A549 (cell line): ENCODE results near the gene EML4. TPM values are rescaled to one million over a fixed set of nuclear protein-coding genes. Genes with fewer than 3 reads are reported as not detected.
"Not testable (repeated sequence)": the region's sequence is repeated elsewhere in the genome, so short reads cannot be mapped to it uniquely, and the experiment has no call there.

Experiments used
- ATAC-seq, 2 experiments: fragments of 200-7000 bp in 1 of 2; fragments of >200 bp in 1 of 2; cut with Nextera tagmentation in 1 of 2; cut with Tn5 transposase in 1 of 2; 3 replicates each; pipeline versions ENCODE4 v1.8.0 to v1.9.1; 2018 to 2020; ENCODE audit warnings: mild to moderate bottlenecking in 1 of 2, moderate library complexity in 1 of 2
- CTCF ChIA-PET: fragments of 300-600 bp; sonication (Branson Sonifier 250); formaldehyde crosslinking; extraction: SDS; loops from one replicate; lab custom pipeline; 2021; ENCODE audit warnings: antibody characterized with exemption, inconsistent platforms; lab: Yijun Ruan, JAX
- POLR2A ChIA-PET: fragments of 350-600 bp; formaldehyde crosslinking; extraction: SDS; loops from one replicate; lab custom pipeline; 2021; ENCODE audit warnings: antibody characterized with exemption, inconsistent platforms; lab: Yijun Ruan, JAX
- DNase-seq, 2 experiments: peaks; one replicate each; pipeline versions ENCODE4 v3.0.0 to v3.0.0-alpha.2; 2011 to 2016; ENCODE audit warnings: low read depth in 1 of 2, low spot score in 1 of 2
- FAIRE-seq: peaks from 2 replicates; lab custom pipeline; 2011; peaks lifted over from hg19 to GRCh38; lab: Jason Lieb, UNC
- H3K27ac ChIP-seq, 2 experiments: fragments of >200 bp; sonication (Bioruptor Twin); formaldehyde crosslinking; 3 replicates each; pipeline ENCODE4 v1.5.1; 2016 to 2017
- H3K4me1 ChIP-seq: fragments of >200 bp; sonication (Bioruptor Twin); formaldehyde crosslinking; 3 replicates; pipeline ENCODE4 v1.6.1; 2016
- H3K4me2 ChIP-seq: fragments of >200 bp; sonication (Bioruptor Twin); formaldehyde crosslinking; 3 replicates; pipeline ENCODE4 v1.6.1; 2016
- H3K4me3 ChIP-seq: fragments of >200 bp; sonication (Bioruptor Twin); formaldehyde crosslinking; 3 replicates; pipeline ENCODE4 v1.5.1; 2016
- H3K9me3 ChIP-seq: fragments of >200 bp; sonication (Bioruptor Twin); formaldehyde crosslinking; 3 replicates; pipeline ENCODE4 v1.6.1; 2016
- CBX2 ChIP-seq: fragments of 200-600 bp; sonication (generic); IDR thresholded peaks from 2 replicates; pipeline ENCODE4 v1.6.1; 2016; ENCODE audit warnings: low read depth, mild to moderate bottlenecking, borderline replicate concordance
- CBX8 ChIP-seq: fragments of 200-600 bp; sonication (generic); IDR thresholded peaks from 2 replicates; pipeline ENCODE4 v1.6.1; 2016
- CHD2 ChIP-seq: fragments of 150-350 bp; IDR thresholded peaks from 2 replicates; pipeline ENCODE4 v1.6.1; 2014; ENCODE audit warnings: low read length; ENCODE audit not compliant: partially characterized antibody
- ESRRA ChIP-seq: fragments of 150-350 bp; IDR thresholded peaks from 2 replicates; pipeline ENCODE4 v1.6.1; 2014; ENCODE audit warnings: mild to moderate bottlenecking, low read length, borderline replicate concordance
- FOSB ChIP-seq: fragments of 250-450 bp; sonication (Bioruptor Pico); IDR thresholded peaks from 2 replicates; pipeline ENCODE4 v1.5.0; 2020; ENCODE audit warnings: mild to moderate bottlenecking, moderate library complexity
- FOXS1 ChIP-seq: fragments of 250-450 bp; sonication (Bioruptor Pico); IDR thresholded peaks from 2 replicates; pipeline ENCODE4 v1.5.0; 2020; ENCODE audit warnings: mild to moderate bottlenecking, moderate library complexity
- HOXA7 ChIP-seq: fragments of 250-450 bp; sonication (Bioruptor Pico); IDR thresholded peaks from 2 replicates; pipeline ENCODE4 v1.5.0; 2020; ENCODE audit warnings: mild to moderate bottlenecking, moderate library complexity
- JUNB ChIP-seq: fragments of >200 bp; sonication (Bioruptor Twin); formaldehyde crosslinking; IDR thresholded peaks from 2 replicates; pipeline ENCODE4 v1.6.1; 2016
- NFE2L2 ChIP-seq: fragments of 150-350 bp; conservative IDR thresholded peaks from 2 replicates; pipeline ENCODE4 v1.6.1; 2014; ENCODE audit warnings: low read length
- NPAS2 ChIP-seq: fragments of 250-450 bp; sonication (Bioruptor Pico); IDR thresholded peaks from 2 replicates; pipeline ENCODE4 v1.8.0; 2022; ENCODE audit warnings: mild to moderate bottlenecking, moderate library complexity, borderline replicate concordance
- POLR2AphosphoS2 ChIP-seq: conservative IDR thresholded peaks from 2 replicates; pipeline ENCODE4 v1.6.1; 2012; ENCODE audit warnings: low read length, improper control_type of control experiment, inconsistent platforms
- ZC3H11A ChIP-seq: fragments of 450-650 bp; IDR thresholded peaks from 2 replicates; pipeline ENCODE4 v1.6.1; 2014; ENCODE audit warnings: antibody characterized with exemption, mild to moderate bottlenecking
- ZFP36 ChIP-seq: fragments of 450-650 bp; IDR thresholded peaks from 2 replicates; pipeline ENCODE4 v1.6.1; 2014; ENCODE audit warnings: borderline replicate concordance; ENCODE audit not compliant: partially characterized antibody
- WGBS: methylation state at CpG from one replicate; pipeline ENCODE4 v1.1.6; 2017; ENCODE audit errors: missing lambda C conversion rate; 5-methylcytosine and 5-hydroxymethylcytosine counted together
- polyA plus RNA-seq, 4 experiments: library from polyadenylated mRNA; depleted of rRNA in 3 of 4; stranded (reverse); fragments of >200 nt; fragmentation: RNase III in 1 of 4; extraction: RNeasy Plus Mini Kit Qiagen cat#74134 plus additional on column Dnase treatment in 1 of 4; gene quantifications; 2 replicates in 3 of 4; 3 replicates in 1 of 4; pipeline ENCODE4 v1.2.3, GENCODE V29; 2011 to 2017
- TF ChIP-seq, protein P1 (sequence below): fragments of 250-450 bp; sonication (Bioruptor Pico); IDR thresholded peaks from 2 replicates; pipeline ENCODE4 v1.5.0; 2021; ENCODE audit warnings: mild to moderate bottlenecking, moderate library complexity, borderline replicate concordance
- TF ChIP-seq, protein P2 (sequence below): fragments of >200 bp; sonication (Bioruptor Twin); formaldehyde crosslinking; IDR thresholded peaks from 3 replicates; pipeline ENCODE4 v1.6.1; 2016
- TF ChIP-seq, protein P3 (sequence below): fragments of 150-350 bp; IDR thresholded peaks from 2 replicates; pipeline ENCODE4 v1.6.1; 2014; ENCODE audit warnings: low read depth, mild to moderate bottlenecking, low read length
- TF ChIP-seq, protein P4 (sequence below): fragments of 250-450 bp; sonication (Bioruptor Pico); IDR thresholded peaks from 2 replicates; pipeline ENCODE4 v1.5.0; 2020; ENCODE audit warnings: low read depth, mild to moderate bottlenecking, moderate library complexity

Gene EML4
- polyA plus RNA-seq, 2 of the 4 experiments (the other 2 are of a cell fraction): 34.6 to 130 TPM

DNA sequence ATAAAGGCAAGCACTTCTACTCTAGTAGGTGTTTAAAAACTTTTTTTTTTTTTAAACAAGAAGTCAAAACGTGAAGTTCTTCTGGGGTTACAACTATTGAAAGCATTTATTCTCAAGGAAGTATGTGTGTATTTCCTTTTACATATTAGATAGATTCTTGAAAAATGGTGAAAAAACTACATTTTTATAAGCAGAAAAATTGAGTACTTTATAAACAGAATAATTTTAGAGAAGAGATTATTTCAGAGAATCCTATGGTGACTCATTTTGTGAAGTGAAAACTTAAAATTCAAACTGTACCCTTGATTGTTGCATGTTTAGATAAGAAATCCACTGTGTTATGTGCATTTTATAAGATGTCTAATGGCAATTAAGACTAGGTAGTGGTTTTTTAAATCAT is 2.9 kb downstream of the EML4 start:
- no peak overlapping the region for H3K27ac ChIP-seq
- H3K4me1 ChIP-seq: peaks cover 29% of the 10 kb centered on the region
- ATAC-seq (no peak), FAIRE-seq (no peak), DNase-seq (no peak)
- H3K9me3 ChIP-seq: no peaks in the 10 kb centered on the region
- peak overlapping the region; percentile 77 for H3K4me2 ChIP-seq
- TF ChIP-seq JUNB (no peak), CBX2 (no peak), NPAS2 (CRISPR knock-in tag) (no peak), FOSB (CRISPR knock-in tag) (no peak), HOXA7 (no peak), CHD2 (no peak), ZC3H11A (no peak), CBX8 (no peak), ZFP36 (no peak), NFE2L2 (no peak), ESRRA (no peak), FOXS1 (CRISPR knock-in tag) (no peak)
- TF ChIP-seq, protein P1, sequence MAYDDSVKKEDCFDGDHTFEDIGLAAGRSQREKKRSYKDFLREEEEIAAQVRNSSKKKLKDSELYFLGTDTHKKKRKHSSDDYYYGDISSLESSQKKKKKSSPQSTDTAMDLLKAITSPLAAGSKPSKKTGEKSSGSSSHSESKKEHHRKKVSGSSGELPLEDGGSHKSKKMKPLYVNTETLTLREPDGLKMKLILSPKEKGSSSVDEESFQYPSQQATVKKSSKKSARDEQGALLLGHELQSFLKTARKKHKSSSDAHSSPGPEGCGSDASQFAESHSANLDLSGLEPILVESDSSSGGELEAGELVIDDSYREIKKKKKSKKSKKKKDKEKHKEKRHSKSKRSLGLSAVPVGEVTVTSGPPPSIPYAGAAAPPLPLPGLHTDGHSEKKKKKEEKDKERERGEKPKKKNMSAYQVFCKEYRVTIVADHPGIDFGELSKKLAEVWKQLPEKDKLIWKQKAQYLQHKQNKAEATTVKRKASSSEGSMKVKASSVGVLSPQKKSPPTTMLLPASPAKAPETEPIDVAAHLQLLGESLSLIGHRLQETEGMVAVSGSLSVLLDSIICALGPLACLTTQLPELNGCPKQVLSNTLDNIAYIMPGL (CRISPR knock-in tag): no peak
- TF ChIP-seq, protein P2, sequence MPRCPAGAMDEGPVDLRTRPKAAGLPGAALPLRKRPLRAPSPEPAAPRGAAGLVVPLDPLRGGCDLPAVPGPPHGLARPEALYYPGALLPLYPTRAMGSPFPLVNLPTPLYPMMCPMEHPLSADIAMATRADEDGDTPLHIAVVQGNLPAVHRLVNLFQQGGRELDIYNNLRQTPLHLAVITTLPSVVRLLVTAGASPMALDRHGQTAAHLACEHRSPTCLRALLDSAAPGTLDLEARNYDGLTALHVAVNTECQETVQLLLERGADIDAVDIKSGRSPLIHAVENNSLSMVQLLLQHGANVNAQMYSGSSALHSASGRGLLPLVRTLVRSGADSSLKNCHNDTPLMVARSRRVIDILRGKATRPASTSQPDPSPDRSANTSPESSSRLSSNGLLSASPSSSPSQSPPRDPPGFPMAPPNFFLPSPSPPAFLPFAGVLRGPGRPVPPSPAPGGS: no peak
- TF ChIP-seq, protein P3, sequence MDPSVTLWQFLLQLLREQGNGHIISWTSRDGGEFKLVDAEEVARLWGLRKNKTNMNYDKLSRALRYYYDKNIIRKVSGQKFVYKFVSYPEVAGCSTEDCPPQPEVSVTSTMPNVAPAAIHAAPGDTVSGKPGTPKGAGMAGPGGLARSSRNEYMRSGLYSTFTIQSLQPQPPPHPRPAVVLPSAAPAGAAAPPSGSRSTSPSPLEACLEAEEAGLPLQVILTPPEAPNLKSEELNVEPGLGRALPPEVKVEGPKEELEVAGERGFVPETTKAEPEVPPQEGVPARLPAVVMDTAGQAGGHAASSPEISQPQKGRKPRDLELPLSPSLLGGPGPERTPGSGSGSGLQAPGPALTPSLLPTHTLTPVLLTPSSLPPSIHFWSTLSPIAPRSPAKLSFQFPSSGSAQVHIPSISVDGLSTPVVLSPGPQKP: no peak
- TF ChIP-seq, protein P4, sequence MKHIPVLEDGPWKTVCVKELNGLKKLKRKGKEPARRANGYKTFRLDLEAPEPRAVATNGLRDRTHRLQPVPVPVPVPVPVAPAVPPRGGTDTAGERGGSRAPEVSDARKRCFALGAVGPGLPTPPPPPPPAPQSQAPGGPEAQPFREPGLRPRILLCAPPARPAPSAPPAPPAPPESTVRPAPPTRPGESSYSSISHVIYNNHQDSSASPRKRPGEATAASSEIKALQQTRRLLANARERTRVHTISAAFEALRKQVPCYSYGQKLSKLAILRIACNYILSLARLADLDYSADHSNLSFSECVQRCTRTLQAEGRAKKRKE (CRISPR knock-in tag): no peak
- H3K4me3 ChIP-seq: no peak overlapping the region
- CTCF ChIA-PET: interaction anchor here (1.2 to 2.6 kb wide), 2 partner anchors 23 to 85 kb away, joined by 3 to 12 read pairs; no protein-coding TSS in a partner anchor
- POLR2A ChIA-PET: interaction anchor here (1.0 kb wide), 1 partner anchor 30 kb away, joined by 6 read pairs; no protein-coding TSS in a partner anchor
- WGBS: 35% methylated on average over 1 of the region's 1 CpG

DNA sequence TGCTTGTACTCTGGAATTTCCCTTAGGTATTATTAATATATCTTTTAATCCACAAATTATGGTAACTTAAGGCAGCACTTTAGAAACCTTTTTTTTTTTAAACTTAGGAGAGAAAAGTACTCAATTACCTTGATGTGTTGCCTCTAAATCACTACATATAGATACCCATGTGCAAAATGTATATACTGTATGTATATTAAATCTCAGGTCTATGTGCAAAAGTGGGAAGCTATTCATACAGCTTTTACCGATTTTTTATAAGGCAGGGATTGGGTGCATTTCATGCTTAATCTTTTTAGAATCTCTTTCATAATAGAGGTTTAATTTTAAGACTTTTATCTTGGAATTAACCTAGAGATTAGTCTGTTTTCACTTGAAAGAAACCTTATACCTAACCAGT is 3.4 kb downstream of the EML4 start:
- ChIA-PET POLR2A (interaction anchor here (1.3 kb wide), 1 partner anchor 40 kb away, joined by 5 read pairs; no protein-coding TSS in a partner anchor), CTCF (interaction anchor here (0.8 to 2.6 kb wide), 4 partner anchors 22 to 318 kb away, joined by 3 to 12 read pairs (median 4); no protein-coding TSS in a partner anchor)
- TF ChIP-seq FOSB (CRISPR knock-in tag): no peak
- no peak for TF ChIP-seq POLR2AphosphoS2
- Histone ChIP-seq H3K4me1 (peaks cover 29% of the 10 kb centered on the region), H3K9me3 (no peaks in the 10 kb centered on the region), H3K4me3 (no peak overlapping the region), H3K4me2 (peak overlapping the region; percentile 77), H3K27ac (no peak overlapping the region)
- no peak for ATAC-seq
- no peak for FAIRE-seq
- no peak for DNase-seq
- WGBS: 41% methylated on average over 1 of the region's 1 CpG

DNA sequence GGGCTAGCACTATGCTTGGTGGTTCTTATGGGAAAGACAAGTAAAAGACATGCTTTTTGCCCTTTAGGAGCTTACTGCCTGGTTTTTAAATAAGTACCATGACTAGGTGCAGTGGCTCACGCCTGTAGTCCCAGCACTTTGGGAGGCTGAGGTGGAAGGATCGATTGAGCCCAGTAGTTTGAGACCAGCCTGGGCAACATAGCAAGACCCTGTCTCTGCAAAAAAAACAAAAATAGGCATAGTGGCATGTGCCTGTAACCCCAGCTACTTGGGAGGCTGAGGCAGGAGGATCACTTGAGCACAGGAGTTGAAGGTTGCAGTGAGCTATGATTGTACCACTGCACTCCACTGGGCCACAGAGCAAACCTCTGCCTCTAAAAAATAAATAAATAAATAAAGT is 4.3 kb downstream of the EML4 start:
- not testable (repeated sequence) for H3K9me3 ChIP-seq, H3K4me2 ChIP-seq, H3K4me3 ChIP-seq, FAIRE-seq, H3K27ac ChIP-seq, ATAC-seq, DNase-seq
- POLR2A ChIA-PET: interaction anchor here (1.3 kb wide), 1 partner anchor 41 kb away, joined by 5 read pairs; no protein-coding TSS in a partner anchor
- peaks cover 29% of the 10 kb centered on the region for H3K4me1 ChIP-seq
- CTCF ChIA-PET: interaction anchor here (0.8 to 1.3 kb wide), 3 partner anchors 21 to 319 kb away, joined by 3 to 5 read pairs (median 3); no protein-coding TSS in a partner anchor
- WGBS: 86% methylated on average over 2 of the region's 2 CpGs
